ENCODE results near the gene SDC3.
"Not testable (repeated sequence)": the region's sequence is repeated elsewhere in the genome, so short reads cannot be mapped to it uniquely, and the experiment has no call there.

SDC3 gene

GRCh38 chr1:30875916-30876315 is 32.6 kb downstream of the SDC3 start:
- DNase-seq (ENCODE audit: low read depth, low spot score): no peak

- no peak for DNase-seq (ENCODE audit: low read depth, low spot score)
These were observed 33.4 kb downstream of the SDC3 start for GRCh38 chr1:30875197-30875596.

- no peak for DNase-seq (ENCODE audit: low read depth, low spot score)
These were observed 34.4 kb downstream of the SDC3 start for GRCh38 chr1:30874176-30874575.

- no peak for DNase-seq (ENCODE audit: low read depth, low spot score)
These were observed 35.7 kb downstream of the SDC3 start for GRCh38 chr1:30872948-30873263.

- no peak for DNase-seq (ENCODE audit: low read depth, low spot score)
These were observed 36.3 kb downstream of the SDC3 start for GRCh38 chr1:30872033-30872947.

GRCh38 chr1:30871276-30871871 is 37.2 kb downstream of the SDC3 start:
- DNase-seq (ENCODE audit: low read depth, low spot score): no peak

- no peak for DNase-seq (ENCODE audit: low read depth, low spot score)
These were observed 37.9 kb downstream of the SDC3 start for GRCh38 chr1:30870656-30871055.

- no peak for DNase-seq (ENCODE audit: low read depth, low spot score)
These were observed 38.5 kb downstream of the SDC3 start for GRCh38 chr1:30870035-30870434.

- DNase-seq (ENCODE audit: low read depth, low spot score): no peak
These were observed 39.6 kb downstream of the SDC3 start for GRCh38 chr1:30868833-30869435.

GRCh38 chr1:30868057-30868456 is 40.5 kb downstream of the SDC3 start:
- DNase-seq (ENCODE audit: low read depth, low spot score): not testable (repeated sequence)

- no peak for DNase-seq (ENCODE audit: low read depth, low spot score)
These were observed 41.0 kb downstream of the SDC3 start for GRCh38 chr1:30867537-30867936.

GRCh38 chr1:30866594-30866993 is 42.0 kb downstream of the SDC3 start:
- no peak for DNase-seq (ENCODE audit: low read depth, low spot score)

- DNase-seq (ENCODE audit: low read depth, low spot score): no peak
These were observed 43.9 kb downstream of the SDC3 start for GRCh38 chr1:30864681-30865080.

GRCh38 chr1:30863858-30864604 is 44.5 kb downstream of the SDC3 start:
- no peak for DNase-seq (ENCODE audit: low read depth, low spot score)

GRCh38 chr1:30860320-30860652 is 48.3 kb downstream of the SDC3 start:
- DNase-seq (ENCODE audit: low read depth, low spot score): no peak

- DNase-seq (ENCODE audit: low read depth, low spot score): no peak
These were observed 50.6 kb downstream of the SDC3 start for GRCh38 chr1:30857964-30858363.

GRCh38 chr1:30857062-30857461 is 51.5 kb downstream of the SDC3 start:
- no peak for DNase-seq (ENCODE audit: low read depth, low spot score)

GRCh38 chr1:30856260-30856790 is 52.2 kb downstream of the SDC3 start:
- DNase-seq (ENCODE audit: low read depth, low spot score): no peak

- DNase-seq (ENCODE audit: low read depth, low spot score): no peak
These were observed 52.8 kb downstream of the SDC3 start for GRCh38 chr1:30855686-30856259.

GRCh38 chr1:30853350-30853749 is 55.2 kb downstream of the SDC3 start:
- no peak for DNase-seq (ENCODE audit: low read depth, low spot score)

- no peak for DNase-seq (ENCODE audit: low read depth, low spot score)
These were observed 56.5 kb downstream of the SDC3 start for GRCh38 chr1:30852026-30852425.

- DNase-seq (ENCODE audit: low read depth, low spot score): no peak
These were observed 57.3 kb downstream of the SDC3 start for GRCh38 chr1:30851286-30851685.
